NCI-H1694 (cell line): ENCODE data around the gene MARS1.

Experiments
- DNase-seq: peaks from one replicate; lab custom pipeline; 2025; lab: John Stamatoyannopoulos, UW

The MARS1 gene

GRCh38 chr12:57473392-57473791 lies 14.5 kb upstream of the MARS1 start:
- no peak for DNase-seq

GRCh38 chr12:57473886-57474285 lies 14.0 kb upstream of the MARS1 start:
- DNase-seq, result no peak

- no peak for DNase-seq
Measured at GRCh38 chr12:57474430-57474829, 13.4 kb upstream of the MARS1 start.

GRCh38 chr12:57474862-57475261 lies 13.0 kb upstream of the MARS1 start:
- no peak for DNase-seq

- DNase-seq, result no peak
Measured at GRCh38 chr12:57475271-57476161, 12.4 kb upstream of the MARS1 start.

GRCh38 chr12:57476162-57476992 lies 11.5 kb upstream of the MARS1 start:
- no peak for DNase-seq

- DNase-seq, result no peak
Measured at GRCh38 chr12:57476993-57477709, 10.7 kb upstream of the MARS1 start.

GRCh38 chr12:57477710-57478681 lies 9.9 kb upstream of the MARS1 start:
- no peak for DNase-seq

- DNase-seq, result no peak
Measured at GRCh38 chr12:57479043-57479375, 8.9 kb upstream of the MARS1 start.

- DNase-seq, result no peak
Measured at GRCh38 chr12:57479376-57480115, 8.3 kb upstream of the MARS1 start, which contains the start of gene ARHGAP9. ARHGAP9 (minus strand) TSS chr12:57479866; CDS start chr12:57479406, 460 bp downstream.

GRCh38 chr12:57481671-57482070 lies 6.2 kb upstream of the MARS1 start:
- no peak for DNase-seq

GRCh38 chr12:57483466-57483865 lies 4.4 kb upstream of the MARS1 start:
- no peak for DNase-seq

GRCh38 chr12:57485695-57486094 lies 2.2 kb upstream of the MARS1 start:
- DNase-seq, result no peak

GRCh38 chr12:57487055-57487596 lies 742 bp upstream of the MARS1 start:
- no peak for DNase-seq

GRCh38 chr12:57488402-57489156 lies 711 bp downstream of the MARS1 start:
- peak; percentile 24 for DNase-seq

GRCh38 chr12:57489157-57489641 lies 1.3 kb downstream of the MARS1 start:
- no peak for DNase-seq

- no peak for DNase-seq
Measured at GRCh38 chr12:57490126-57490525, 2.3 kb downstream of the MARS1 start.

- peak; percentile 18 for DNase-seq
Measured at GRCh38 chr12:57491393-57492280, 3.8 kb downstream of the MARS1 start.
